Heart left ventricle (tissue), 16 donors: ENCODE data around the gene RASSF1. TPM values are rescaled to one million over a fixed set of nuclear protein-coding genes. Genes with fewer than 3 reads are reported as not detected.

Experiments used
- ATAC-seq, 4 donors: fragments of 200-7000 bp; cut with Tn5 transposase; one replicate each; pipeline ENCODE4 v1.9.1; 2020 to 2022; ENCODE audit warnings: moderate library complexity in 4 of 4, mild to moderate bottlenecking in 3 of 4, moderate number of reproducible peaks in 1 of 4
- DNase-seq, 5 donors: peaks; one replicate each; pipeline ENCODE4 v3.0.0-alpha.2; 2020
- H3K27ac ChIP-seq, 12 donors: fragments of 200-600 bp; sonication (generic) in 4 of 12; one replicate each; pipeline versions ENCODE4 v1.5.0 to v1.8.0; 2016 to 2022; ENCODE audit warnings: mild to moderate bottlenecking in 2 of 12
- H3K27me3 ChIP-seq, 9 donors: fragments of 200-600 bp; sonication (generic) in 2 of 9; one replicate each; pipeline versions ENCODE4 v1.5.1 to v1.8.0; 2016 to 2022; ENCODE audit warnings: mild to moderate bottlenecking in 3 of 9
- H3K36me3 ChIP-seq, 9 donors: fragments of 200-600 bp; sonication (generic) in 2 of 9; one replicate each; pipeline versions ENCODE4 v1.5.0 to v1.8.0; 2018 to 2022; ENCODE audit warnings: mild to moderate bottlenecking in 2 of 9
- H3K4me1 ChIP-seq, 12 donors: fragments of 200-600 bp; sonication (generic) in 4 of 12; one replicate each; pipeline versions ENCODE4 v1.5.0 to v1.8.0; 2016 to 2022; ENCODE audit warnings: mild to moderate bottlenecking in 3 of 12
- H3K4me3 ChIP-seq, 12 donors: fragments of 200-600 bp; sonication (generic) in 4 of 12; one replicate each; pipeline versions ENCODE4 v1.5.0 to v1.8.0; 2017 to 2022; ENCODE audit warnings: mild to moderate bottlenecking in 9 of 12, moderate library complexity in 4 of 12
- H3K9me3 ChIP-seq, 12 donors: fragments of 200-600 bp; sonication (generic) in 4 of 12; one replicate each; pipeline versions ENCODE4 v1.5.0 to v1.8.0; 2016 to 2022; ENCODE audit warnings: mild to moderate bottlenecking in 1 of 12
- CTCF ChIP-seq, 12 donors: fragments of 200-600 bp; sonication (generic) in 4 of 12; IDR thresholded peaks; one replicate each; pipeline versions ENCODE4 v1.5.0 to v1.8.0; 2018 to 2022; ENCODE audit warnings: antibody characterized with exemption in 12 of 12, mild to moderate bottlenecking in 5 of 12
- POLR2A ChIP-seq, 2 donors: fragments of 450-650 bp; IDR thresholded peaks; one replicate each; pipeline ENCODE4 v1.6.1; 2017; ENCODE audit warnings: antibody characterized with exemption in 2 of 2, mild to moderate bottlenecking in 2 of 2, moderate library complexity in 2 of 2
- WGBS, 4 donors: extraction: QIAGEN DNeasy Blood & Tissue Kit in 2 of 4; methylation state at CpG; one replicate each; pipeline versions ENCODE4 v1.1.5 to v1.1.7; 2013 to 2018; 5-methylcytosine and 5-hydroxymethylcytosine counted together
- intact Hi-C, 10 donors: fragments of 100-400 bp; cut with DNase I; formaldehyde crosslinking; loops; one replicate each; pipeline versions ENCODE4 v1.11.1 to v1.14.2; 2022
- polyA plus RNA-seq, 2 donors: library from polyadenylated mRNA; stranded (reverse); fragments of 200-250 nt; gene quantifications; one replicate each; pipeline ENCODE4 v1.2.3, GENCODE V29; 2013
- total RNA-seq, 9 donors: library from RNA; depleted of rRNA in 2 of 9; stranded (reverse); fragments of >200 nt in 2 of 9; fragmentation: NEBNext Ultra II Directional in 3 of 9; extraction: Animal tissue kit (Norgen Biotek cat#: 25700) in 3 of 9; gene quantifications; one replicate each; pipeline versions ENCODE4 v1.1.0 to v1.2.4, GENCODE V29; 2016 to 2023
- donor health status: ischemic (EF 13 %, LVEDD 7.1; RV severe dilation, severe dysfunction).
- donor health status: healthy with polysubstance abuse.
- donor health status: DM: no; HTN: yes; CAD: no.
- donor health status: DM: no; HTN: no; CAD: no.
- donor health status: ischemic (EF 25% LVEDD 6.9; RV normal size, moderate dysfunction).
- donor health status: ischemic (EF 25% LVEDD 5.7; RV mildly dilated, moderate dysfunction).
- donor health status: healthy.
- donor health status: DM: yes; HTN: yes; CAD: no.
- donor health status: ischemic (EF 35%, LVEDD 5.7; RV mildly dilated, moderate dysfunction).
- donor health status: nonischemic (EF 11% LVEDD 7.7; RV severe dilation, severe dysfunction).
- donor health status: DM: yes; HTN: yes; CAD: no.
- donor health status: PGD.
- donor health status: ischemic (EF 29% LVEDD 5.4; RV normal size, mild dysfunction).
- donor health status: nonischemic (EF 23%, LVEDD 6.1; RV moderate dilation, normal function).

The RASSF1 gene
- total and polyA plus RNA-seq, 11 donors, result 7.9 to 58.6 (median 14.2) TPM

DNA sequence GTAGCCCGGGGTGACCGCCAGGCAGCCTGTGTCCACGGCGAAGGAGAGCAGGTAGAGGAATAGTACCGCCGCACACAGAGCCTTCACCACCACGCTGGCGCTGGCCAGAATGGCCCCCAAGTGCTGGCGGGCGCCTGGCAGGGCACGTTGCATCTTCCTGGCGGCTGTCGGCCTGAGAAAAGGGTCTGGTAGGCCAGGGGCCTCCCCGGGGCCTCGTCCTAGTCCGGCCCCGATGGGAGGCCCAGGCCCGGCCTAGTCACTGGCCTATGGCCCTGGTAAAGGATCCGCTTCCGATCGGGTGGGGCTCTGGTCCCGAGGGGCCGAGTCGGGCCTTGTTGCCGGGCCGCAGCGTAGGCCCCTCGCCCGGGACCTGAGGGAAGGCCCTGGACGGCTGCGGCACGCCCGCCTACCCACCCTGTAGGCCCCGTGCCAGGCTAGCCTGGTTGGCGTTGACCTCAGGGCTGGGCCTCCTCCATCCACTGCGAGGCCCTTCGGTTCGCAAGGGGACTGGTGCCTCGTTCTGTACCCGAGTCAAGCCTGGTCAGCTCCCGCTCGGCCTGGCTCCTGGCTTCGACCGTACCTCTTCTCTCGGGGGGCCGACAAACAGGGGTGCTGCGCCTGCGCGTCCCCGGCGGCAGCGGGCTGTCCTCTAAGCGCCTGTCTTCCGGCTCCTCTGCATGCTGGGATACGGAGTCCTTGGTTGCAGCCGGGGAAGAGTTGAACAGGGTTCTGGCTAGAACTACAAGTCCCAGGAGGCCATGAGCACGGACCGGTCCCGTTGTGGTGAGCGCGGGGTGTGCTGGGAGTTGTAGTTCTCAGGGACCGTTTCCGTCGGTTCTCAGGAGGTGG, 18.5 kb upstream of the RASSF1 start, which contains the start of gene TMEM115:
Gene TMEM115, minus strand, starts transcription at position 611 of the 849 bp plus-strand sequence. Its CDS starts 458 bp downstream, at position 153.
- DNase-seq, result peak; percentile 96 to 99 (median 99)
- peaks cover 19 to 51% (median 40%) of the 10 kb centered on the region in 12 donors for H3K4me1 ChIP-seq
- no peak for TF ChIP-seq CTCF (IDR thresholded peaks at IDR 0.05)
- TF ChIP-seq POLR2A (IDR thresholded peaks at IDR 0.05), result peak in 1 of 2 donors; percentile 73
- intact Hi-C loops, result loop anchor here in 3 of 10 donors (5.0 to 10.0 kb wide), 3 partner anchors 253 to 1606 kb away; partner anchors contain the start of genes CISH (in 1 of the 3), MANF (in 1 of the 3) and PCBP4 (in 1 of the 3)
- peaks cover 0 to 32% (median 22%) of the 10 kb centered on the region in 9 donors for H3K36me3 ChIP-seq
- peak within 1 kb of the TSS; percentile 60 to 97 (median 80) for H3K4me3 ChIP-seq
- H3K27ac ChIP-seq, result peak within 1 kb of the TSS; percentile 77 to 97 (median 90)
- 1% methylated on average over 18 to 64 of the region's 64 CpGs for WGBS, 4 donors
- peak; percentile 97 to 99 (median 98) for ATAC-seq
- H3K9me3 ChIP-seq, result no peaks in the 10 kb centered on the region
- no peaks in the 10 kb centered on the region for H3K27me3 ChIP-seq

GRCh38 chr3:50358355-50358910, 17.8 kb upstream of the RASSF1 start:
- no peak for TF ChIP-seq POLR2A (IDR thresholded peaks at IDR 0.05)
- TF ChIP-seq CTCF (IDR thresholded peaks at IDR 0.05), result no peak
- H3K4me1 ChIP-seq, result peaks cover 19 to 51% (median 40%) of the 10 kb centered on the region in 12 donors

GRCh38 chr3:50357481-50357880, 16.8 kb upstream of the RASSF1 start:
- H3K4me1 ChIP-seq, result peaks cover 19 to 59% (median 40%) of the 10 kb centered on the region in 12 donors
- TF ChIP-seq CTCF (IDR thresholded peaks at IDR 0.05), result no peak
- no peak for TF ChIP-seq POLR2A (IDR thresholded peaks at IDR 0.05)
- peak overlapping the region in 8 of 12 donors; percentile 3 to 97 (median 90) for H3K27ac ChIP-seq
- ATAC-seq (no peak), DNase-seq (no peak)
- 0 to 56% (median 50%) methylated on average over 1 of the region's 1 CpG for WGBS, 4 donors
- peak overlapping the region in 11 of 12 donors; percentile 60 to 97 (median 76) for H3K4me3 ChIP-seq
- H3K36me3 ChIP-seq, result peaks cover 0 to 48% (median 38%) of the 10 kb centered on the region in 9 donors
- intact Hi-C loops, result loop anchor here in 3 of 10 donors (5.0 to 10.0 kb wide), 3 partner anchors 255 to 1607 kb away; partner anchors contain the start of genes CISH (in 1 of the 3), MANF (in 1 of the 3) and PCBP4 (in 1 of the 3)
- H3K27me3 ChIP-seq, result no peaks in the 10 kb centered on the region
- no peaks in the 10 kb centered on the region for H3K9me3 ChIP-seq

More at GRCh38 chr3:50358355-50358910, 17.8 kb upstream of the RASSF1 start:
- DNase-seq (no peak), ATAC-seq (no peak)
- intact Hi-C loops, result loop anchor here in 3 of 10 donors (5.0 to 10.0 kb wide), 3 partner anchors 254 to 1606 kb away; partner anchors contain the start of genes CISH (in 1 of the 3), MANF (in 1 of the 3) and PCBP4 (in 1 of the 3)
- Histone ChIP-seq H3K9me3 (no peaks in the 10 kb centered on the region), H3K27me3 (no peaks in the 10 kb centered on the region), H3K36me3 (peaks cover 0 to 39% (median 29%) of the 10 kb centered on the region in 9 donors), H3K4me3 (peak overlapping the region; percentile 60 to 97 (median 80)), H3K27ac (peak overlapping the region in 11 of 12 donors; percentile 89 to 97 (median 91))
- 37 to 44% (median 43%) methylated on average over 19 to 24 of the region's 24 CpGs for WGBS, 4 donors
